ENCODE results near the gene ARGFX.
"Not testable (repeated sequence)": the region's sequence is repeated elsewhere in the genome, so short reads cannot be mapped to it uniquely, and the experiment has no call there.

Gene ARGFX

GRCh38 chr3:121567649-121568048 is at the start of gene ARGFX:
TSS of gene ARGFX (plus strand) at chr3:121567949. CDS start at chr3:121570714, 2,765 bp downstream.
- no peak for ATAC-seq

DNA sequence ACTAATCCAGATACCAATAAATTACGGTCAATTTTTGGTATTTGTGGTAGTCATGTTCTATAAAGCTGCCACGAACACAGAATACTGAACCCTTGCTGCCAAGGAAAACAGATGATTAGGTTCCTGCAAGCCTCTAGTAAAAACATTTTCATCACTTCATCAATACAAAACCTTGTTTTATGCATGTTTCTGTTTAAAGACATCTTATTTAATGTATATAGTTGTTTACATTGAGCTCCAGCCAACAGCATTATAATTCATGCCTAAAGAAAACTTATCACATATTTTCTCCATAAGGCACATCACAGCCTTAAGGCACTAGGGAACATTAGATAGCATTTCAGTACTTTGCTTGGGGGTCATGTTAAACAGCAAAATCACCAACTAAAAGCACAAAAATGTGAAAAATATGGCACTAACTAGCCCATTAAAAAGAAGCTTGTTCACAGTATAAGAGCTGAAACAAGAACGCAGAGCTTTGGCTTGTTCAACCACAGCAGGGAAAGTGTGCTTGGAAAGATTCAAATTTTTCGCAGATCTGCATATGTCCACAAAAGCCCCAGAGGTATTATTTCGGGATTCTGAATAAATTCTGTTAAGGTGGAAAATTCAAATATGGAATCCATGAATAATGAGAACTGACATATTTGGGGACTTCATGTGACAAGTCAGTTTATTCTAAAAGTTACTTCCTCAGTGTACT is 49.6 kb upstream of the ARGFX start:
- no peak for ATAC-seq

DNA sequence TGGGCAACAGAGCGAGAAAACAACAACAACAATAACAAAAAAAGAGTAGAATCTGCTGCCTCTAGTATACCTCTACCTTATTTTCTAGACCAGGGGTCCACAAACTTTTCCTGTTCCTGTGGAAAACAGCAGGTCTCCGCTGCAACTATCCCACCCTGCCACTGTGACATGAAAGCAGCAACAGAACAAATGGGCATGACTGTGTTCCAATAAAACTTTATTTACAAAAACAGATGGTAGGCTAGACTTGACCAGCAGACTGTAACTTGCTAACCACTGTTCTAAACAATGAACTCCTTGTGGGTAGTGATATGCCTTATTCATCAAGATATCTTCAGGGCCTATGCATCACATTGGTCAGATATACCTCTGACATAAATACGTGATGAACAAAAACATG is 47.2 kb upstream of the ARGFX start:
- no peak for ATAC-seq

DNA sequence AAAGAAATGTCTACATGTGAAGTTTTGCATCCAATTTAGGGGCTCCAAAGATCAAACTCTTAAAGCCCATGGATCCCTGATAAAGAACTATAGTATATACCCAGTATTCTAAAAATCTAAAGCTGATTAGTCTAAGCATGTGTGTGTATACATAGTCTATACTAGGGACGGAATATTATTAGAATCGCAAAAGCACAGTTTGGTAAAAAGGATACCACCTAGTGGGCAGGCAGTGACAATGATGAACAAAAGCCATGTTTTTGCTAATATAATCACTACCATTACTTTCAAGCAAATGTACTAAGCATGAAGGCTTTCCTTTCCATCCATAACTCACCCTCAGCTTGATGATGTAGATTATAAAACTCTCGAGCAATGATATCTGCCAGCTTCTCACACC is 38.4 kb upstream of the ARGFX start:
- ATAC-seq, result no peak

- ATAC-seq, result no peak
These were observed 36.5 kb upstream of the ARGFX start for GRCh38 chr3:121531269-121531668.

- no peak for ATAC-seq
These were observed 24.8 kb upstream of the ARGFX start for GRCh38 chr3:121542924-121543323.

DNA sequence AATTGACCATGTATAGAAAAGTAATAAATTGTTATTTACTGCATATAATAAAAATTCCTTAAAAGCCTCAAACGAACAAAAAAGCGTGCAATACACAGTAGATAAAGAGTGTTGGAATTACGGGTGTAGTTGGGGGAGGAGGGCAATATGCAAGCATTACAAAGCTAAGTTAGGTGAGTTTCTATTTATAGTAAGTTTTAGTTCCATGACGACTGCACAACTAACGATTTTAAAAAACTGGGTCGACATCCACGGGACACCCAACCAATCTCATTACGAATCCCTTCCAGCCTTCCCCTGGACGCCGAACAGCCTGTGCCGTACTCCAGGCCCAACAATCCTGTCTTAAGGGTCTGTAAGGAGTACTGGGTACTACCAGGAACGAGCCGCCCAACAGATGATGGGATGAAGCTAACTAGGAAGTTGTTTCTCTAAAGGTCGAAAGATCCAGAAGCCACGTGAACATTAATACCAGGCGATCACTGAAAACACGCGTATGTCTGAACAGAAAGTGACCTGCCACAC is 22.6 kb upstream of the ARGFX start:
- ATAC-seq, result no peak

DNA sequence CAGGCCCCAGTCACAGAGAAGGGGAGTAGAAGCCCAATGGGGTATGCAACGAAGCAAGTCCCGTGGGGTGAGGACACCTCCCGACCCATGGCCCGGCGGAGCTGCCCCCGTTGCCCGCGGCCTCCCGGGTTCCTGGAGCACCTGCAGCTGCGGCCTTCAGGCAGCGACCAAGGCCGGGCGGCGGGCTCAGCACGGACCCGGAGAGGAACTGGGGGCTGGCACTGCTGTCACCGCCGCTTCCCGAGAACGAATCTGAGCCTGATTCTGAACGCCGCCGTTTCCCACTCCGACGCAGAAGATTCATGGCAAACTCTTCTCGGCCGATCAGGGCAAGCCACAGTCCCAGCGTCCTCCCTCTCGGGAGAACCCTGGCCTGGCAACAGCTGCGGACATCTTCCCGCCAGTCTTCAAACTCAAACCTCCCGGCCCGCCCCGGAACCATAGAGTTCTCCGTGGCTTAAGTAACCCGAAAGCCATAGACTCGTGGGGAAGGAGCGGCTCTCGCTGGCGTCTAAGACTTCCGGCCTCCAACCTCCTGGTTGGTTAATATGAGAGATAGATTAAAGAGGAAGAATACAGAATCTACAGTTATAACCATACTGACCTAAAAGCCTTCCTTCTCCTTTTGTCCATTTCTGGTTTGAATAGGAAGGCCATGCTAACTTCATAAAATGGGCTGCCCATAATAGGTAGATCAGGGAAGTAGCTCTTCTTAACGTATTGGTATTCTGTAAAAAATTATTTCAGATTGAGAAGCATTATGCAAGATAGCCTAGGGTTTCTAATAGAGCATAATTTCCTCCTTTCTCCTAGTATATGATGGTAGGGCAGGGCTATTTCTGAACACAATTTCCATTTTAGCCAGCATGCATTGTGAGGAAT is 21.9 kb upstream of the ARGFX start, which contains the start of gene POLQ:
Gene POLQ (minus strand): TSS at position 415 of the 882 bp plus-strand sequence. CDS start 111 bp downstream, at position 304.
- peak; percentile 100 for ATAC-seq

- no peak for ATAC-seq
These were observed 15.4 kb upstream of the ARGFX start for GRCh38 chr3:121552379-121552778.

- ATAC-seq, result no peak
These were observed 15.0 kb upstream of the ARGFX start for GRCh38 chr3:121552797-121553196.

GRCh38 chr3:121557426-121557934 is 10.3 kb upstream of the ARGFX start:
- ATAC-seq, result no peak

GRCh38 chr3:121562148-121562547 is 5.6 kb upstream of the ARGFX start:
- ATAC-seq, result no peak

DNA sequence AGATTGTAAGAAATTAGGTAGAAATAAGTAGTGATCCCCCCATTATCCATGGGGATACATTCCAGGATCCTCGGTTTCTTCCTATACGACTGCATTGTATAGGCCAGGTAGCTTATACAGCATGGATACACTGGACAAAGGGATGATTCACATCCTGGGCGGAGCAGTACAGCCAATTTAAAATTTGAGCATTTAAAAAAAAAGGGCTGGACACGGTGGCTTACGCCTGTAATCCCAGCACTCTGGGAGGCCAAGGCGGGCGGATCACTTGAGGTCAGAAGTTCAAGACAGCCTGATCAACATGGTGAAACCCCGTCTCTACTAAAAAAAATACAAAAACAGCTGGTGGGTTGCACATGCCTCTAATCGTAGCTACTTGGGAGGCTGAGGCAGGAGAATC is 976 bp upstream of the ARGFX start:
- ATAC-seq, result no peak

- ATAC-seq, result no peak
These were observed 6.7 kb downstream of the ARGFX start for GRCh38 chr3:121574449-121574848.

GRCh38 chr3:121581691-121582090 is 13.9 kb downstream of the ARGFX start:
- ATAC-seq, result no peak

DNA sequence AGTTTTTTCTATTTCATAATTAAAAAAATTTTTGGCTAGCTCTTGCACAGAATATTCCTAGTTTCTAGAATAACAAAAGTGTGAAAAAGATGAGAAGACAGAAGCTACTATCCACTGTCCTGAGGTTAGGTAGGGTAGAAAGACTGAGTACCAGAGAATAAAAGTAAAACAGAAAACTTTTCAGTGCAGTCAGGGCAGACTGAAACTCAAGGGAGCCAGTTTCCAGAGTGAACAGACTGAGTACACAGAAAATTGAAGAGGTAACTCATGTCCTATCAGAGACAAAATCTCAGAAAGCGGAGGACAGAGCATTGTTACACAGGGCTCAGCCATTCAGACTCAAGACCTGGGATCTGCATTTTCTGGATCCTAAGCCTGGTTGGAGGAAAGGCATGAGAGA is 16.7 kb downstream of the ARGFX start:
- ATAC-seq, result no peak

DNA sequence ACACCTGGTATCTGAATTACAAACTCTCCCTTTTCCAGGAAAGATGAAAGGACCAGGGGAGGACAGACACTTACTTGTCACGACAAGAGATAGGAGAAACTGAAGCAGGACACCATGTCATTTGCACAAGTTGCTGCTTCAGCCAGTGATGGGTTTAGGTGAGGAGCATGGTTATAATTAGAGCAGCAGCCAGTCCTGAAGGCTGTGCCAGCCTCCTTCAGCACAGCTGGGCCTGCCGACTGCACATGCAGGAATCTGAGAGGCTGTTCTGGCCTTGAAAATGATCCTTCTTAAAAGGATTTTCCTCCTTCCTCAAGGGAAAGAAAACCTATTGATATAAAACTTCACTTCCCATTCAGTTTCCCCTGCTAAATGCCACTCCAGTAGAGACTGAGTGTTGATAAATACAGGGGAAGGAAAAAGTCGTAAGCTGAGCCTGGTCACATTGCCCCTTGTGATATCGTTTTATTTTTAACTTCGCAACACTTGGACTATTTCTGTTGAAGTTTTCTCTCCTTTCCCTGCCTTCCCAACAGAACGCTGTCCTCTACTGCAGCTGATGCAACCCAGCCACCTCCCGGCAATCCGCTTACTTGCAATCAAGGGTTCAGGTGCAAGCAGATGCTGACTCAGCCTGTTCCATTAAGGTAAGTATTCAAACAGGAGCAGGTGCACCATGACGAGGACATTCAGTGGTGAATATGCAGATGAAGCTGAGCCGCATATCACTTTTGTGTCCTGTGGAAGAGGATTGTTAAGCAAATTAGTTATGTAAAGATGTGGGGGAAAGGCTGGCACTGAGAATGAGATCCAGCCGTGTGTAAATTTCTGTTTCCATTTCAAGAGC is 25.3 kb downstream of the ARGFX start, which contains the start of gene FBXO40:
Gene FBXO40 (plus strand): TSS at position 524 of the 847 bp plus-strand sequence. CDS start 27,197 bp downstream, outside the sequence.
- ATAC-seq, result no peak

DNA sequence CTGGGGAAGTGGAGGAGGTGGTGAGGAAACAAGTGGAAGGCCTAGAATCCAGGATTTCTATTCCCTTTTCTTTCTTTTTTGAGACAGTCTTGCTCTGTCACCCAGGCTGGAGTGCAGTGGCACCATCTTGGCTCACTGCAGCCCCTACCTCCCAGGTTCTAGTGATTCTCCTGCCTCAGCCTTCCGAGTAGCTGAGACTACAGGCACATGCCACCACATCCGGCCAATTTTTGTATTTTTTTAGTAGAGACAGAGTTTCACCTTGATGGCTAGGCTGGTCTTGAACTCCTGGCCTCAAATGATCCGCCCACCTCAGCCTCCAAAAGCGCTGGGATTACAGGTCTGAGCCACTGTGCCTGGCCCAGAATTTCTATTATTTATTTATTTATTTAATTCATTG is 26.1 kb downstream of the ARGFX start:
- not testable (repeated sequence) for ATAC-seq

DNA sequence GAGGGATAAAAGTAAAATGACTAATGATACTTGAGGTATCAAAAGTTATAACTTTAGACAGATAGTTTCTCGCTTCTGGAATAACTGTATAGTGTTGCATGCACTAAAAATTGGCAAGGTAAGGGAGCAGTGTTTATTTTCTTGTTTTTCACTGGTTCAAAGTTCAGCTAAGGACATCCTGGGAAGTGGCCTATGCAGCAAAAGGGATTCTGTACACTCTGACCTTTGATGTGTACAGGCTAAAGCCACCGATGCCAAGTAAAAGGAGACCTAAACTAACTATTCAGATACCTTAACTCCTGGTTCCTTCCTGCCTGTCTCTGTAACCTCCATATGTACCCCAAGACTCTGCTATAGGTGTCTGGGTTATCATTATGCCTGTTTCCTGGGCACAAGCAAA is 27.1 kb downstream of the ARGFX start:
- no peak for ATAC-seq

DNA sequence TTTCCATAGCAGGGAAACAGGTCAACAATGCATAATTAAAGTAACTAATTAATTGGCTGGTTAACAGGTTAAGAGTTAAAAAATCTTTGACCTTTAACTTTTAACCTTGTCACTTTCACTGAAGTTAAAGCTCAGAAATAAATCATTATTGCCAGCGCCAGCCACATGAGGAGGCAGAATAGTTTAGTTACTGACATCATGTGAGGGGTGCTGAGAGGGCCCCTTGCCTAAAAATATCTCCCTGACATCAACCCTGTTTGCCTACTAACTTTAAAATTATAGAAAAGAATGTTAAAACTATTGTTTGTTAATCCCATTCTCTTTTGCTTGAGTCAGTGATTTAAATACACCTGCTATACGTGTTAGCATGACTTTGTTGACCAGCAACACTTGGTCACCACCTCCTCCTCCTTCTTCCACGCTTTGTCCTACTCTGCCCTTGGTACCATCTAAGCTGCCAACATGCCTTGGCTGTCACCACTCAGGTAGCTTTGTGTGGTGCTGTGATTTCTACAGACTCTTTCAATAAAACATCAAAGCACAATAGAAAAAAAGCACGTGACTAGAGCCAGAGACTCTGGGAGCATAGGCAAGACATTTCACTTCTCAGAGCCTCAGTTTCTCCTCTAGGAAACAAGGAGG is 28.1 kb downstream of the ARGFX start:
- ATAC-seq, result no peak

DNA sequence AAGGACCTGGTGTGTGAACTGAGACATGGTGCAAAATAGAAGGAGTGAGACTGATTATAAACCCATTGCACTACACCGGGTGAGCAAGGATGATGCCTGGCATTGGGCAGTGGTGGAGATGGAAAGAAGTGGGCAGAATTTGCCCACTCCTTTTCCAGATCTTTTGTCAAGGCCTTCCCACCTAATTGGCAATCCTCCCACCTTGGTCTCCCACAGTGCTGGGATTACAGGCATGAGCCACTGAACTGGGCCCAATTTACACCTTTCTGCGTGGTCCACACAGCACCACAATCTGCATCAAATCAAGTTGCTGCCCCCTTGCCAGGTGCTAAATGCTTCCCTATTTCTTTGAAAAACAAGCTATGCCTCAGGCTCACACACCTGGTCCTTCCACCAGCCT is 30.8 kb downstream of the ARGFX start:
- no peak for ATAC-seq

DNA sequence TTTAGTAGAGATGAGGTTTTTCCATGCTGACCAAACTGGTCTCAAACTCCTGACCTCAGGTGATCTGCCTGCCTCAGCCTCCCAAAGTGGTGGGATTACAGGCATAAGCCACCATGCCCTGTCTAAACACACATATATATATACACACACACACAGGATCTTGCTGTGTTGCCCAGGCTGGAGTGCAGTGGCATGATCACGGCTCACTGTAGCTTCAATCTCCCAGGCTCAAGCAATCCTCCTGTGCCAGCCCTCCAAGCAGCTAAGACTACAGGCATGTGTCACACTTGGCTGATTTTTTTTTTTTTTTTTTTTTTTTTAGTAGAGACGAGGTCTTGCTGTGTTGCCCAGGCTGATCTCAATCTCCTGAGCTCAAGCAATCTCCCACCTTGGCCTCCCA is 32.2 kb downstream of the ARGFX start:
- ATAC-seq, result not testable (repeated sequence)
